Measurements from ENCODE around the gene LRP4. TPM values are rescaled to one million over a fixed set of nuclear protein-coding genes. Genes with fewer than 3 reads are reported as not detected.
A peak's percentile ranks its signal among the peaks of the same experiment; 100 is the strongest.

LRP4 gene
- total and polyA plus RNA-seq, 7 donors = 5.4 to 32.3 (median 14.5) TPM

GRCh38 chr11:46912526-46913150 lies 5.7 kb downstream of the LRP4 start:
- intact Hi-C loops (cut with DNase I) = no loop called here
- Histone ChIP-seq H3K9me3 (no peaks in the 10 kb centered on the region), H3K27me3 (ENCODE audit: insufficient read depth in 3 of 3, low read length in 2 of 3) (no peaks in the 10 kb centered on the region), H3K36me3 (ENCODE audit: insufficient read depth in 1 of 2, low read depth in 1 of 2) (no peaks in the 10 kb centered on the region), H3K4me1 (peaks cover 46% of the 10 kb centered on the region), H3K27ac (no peak overlapping the region), H3K4me3 (no peak overlapping the region)
- DNase-seq (no peak), ATAC-seq (no peak)
- no peak for TF ChIP-seq CTCF (IDR thresholded peaks at IDR 0.05)
- WGBS, 3 donors = 43 to 45% (median 45%) methylated on average over 13 of the region's 13 CpGs

DNA sequence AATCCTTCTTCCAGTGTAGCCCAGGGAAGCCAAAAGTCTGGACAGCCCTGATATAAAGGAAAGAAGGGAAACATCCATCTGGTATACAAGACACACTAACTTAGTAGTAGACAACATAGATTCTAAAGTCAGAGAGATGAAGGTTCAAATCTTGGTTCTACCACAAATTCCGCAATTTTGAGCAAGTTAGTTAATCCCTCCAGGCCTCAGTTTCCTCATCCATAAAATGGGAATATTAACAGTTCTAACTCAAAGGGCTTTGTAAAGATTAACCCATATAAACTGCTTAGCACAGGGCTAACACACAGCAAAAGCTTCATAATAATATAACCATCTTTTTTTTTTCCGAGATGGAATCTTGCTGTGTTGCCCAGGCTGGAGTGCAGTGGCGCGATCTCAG lies 10.7 kb downstream of the LRP4 start:
- DNase-seq = no peak
- no peak for ATAC-seq
- H3K9me3 ChIP-seq = no peaks in the 10 kb centered on the region
- H3K27ac ChIP-seq = no peak overlapping the region
- peaks cover 11% of the 10 kb centered on the region for H3K4me1 ChIP-seq
- no peak overlapping the region for H3K4me3 ChIP-seq
- no peaks in the 10 kb centered on the region for H3K36me3 ChIP-seq (ENCODE audit: insufficient read depth in 1 of 2, low read depth in 1 of 2)
- intact Hi-C loops (cut with DNase I) = no loop called here
- no peaks in the 10 kb centered on the region for H3K27me3 ChIP-seq (ENCODE audit: insufficient read depth in 3 of 3, low read length in 2 of 3)
- WGBS, 3 donors = 95 to 98% (median 98%) methylated on average over 4 of the region's 4 CpGs
- no peak for TF ChIP-seq CTCF (IDR thresholded peaks at IDR 0.05)

DNA sequence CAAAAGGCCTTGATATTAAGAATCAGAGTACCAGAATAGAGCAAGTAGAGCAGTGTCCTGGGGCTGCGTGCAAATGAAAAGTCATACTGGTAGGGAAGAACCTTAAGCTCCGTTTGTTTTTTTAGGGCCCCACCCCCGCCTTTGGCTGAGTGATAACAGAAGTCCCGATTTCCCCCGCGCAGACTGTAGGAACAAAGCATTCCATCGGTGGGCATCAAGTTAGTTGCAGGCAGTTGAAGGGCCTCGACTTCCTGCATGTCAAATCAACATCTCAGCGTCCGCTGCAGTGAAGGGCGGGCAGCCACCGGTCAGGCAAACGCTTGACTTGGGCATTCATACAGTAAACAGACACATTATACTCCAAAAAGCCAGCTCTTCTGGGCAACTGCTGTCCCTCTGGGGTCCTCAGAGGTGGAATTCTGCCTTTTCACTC lies 11.7 kb downstream of the LRP4 start:
- no peak overlapping the region for H3K4me3 ChIP-seq
- no peak for DNase-seq
- H3K36me3 ChIP-seq (ENCODE audit: insufficient read depth in 1 of 2, low read depth in 1 of 2) = no peaks in the 10 kb centered on the region
- ATAC-seq = no peak
- TF ChIP-seq CTCF (IDR thresholded peaks at IDR 0.05) = no peak
- WGBS, 3 donors = 41 to 46% (median 44%) methylated on average over 13 of the region's 13 CpGs
- H3K27ac ChIP-seq = no peak overlapping the region
- no peaks in the 10 kb centered on the region for H3K9me3 ChIP-seq
- H3K27me3 ChIP-seq (ENCODE audit: insufficient read depth in 3 of 3, low read length in 2 of 3) = no peaks in the 10 kb centered on the region
- H3K4me1 ChIP-seq = peaks cover 2% of the 10 kb centered on the region
- intact Hi-C loops (cut with DNase I) = no loop called here

- Histone ChIP-seq H3K9me3 (no peaks in the 10 kb centered on the region), H3K27me3 (ENCODE audit: insufficient read depth in 3 of 3, low read length in 2 of 3) (no peaks in the 10 kb centered on the region), H3K4me3 (no peak overlapping the region), H3K36me3 (ENCODE audit: insufficient read depth in 1 of 2, low read depth in 1 of 2) (no peaks in the 10 kb centered on the region), H3K27ac (no peak overlapping the region), H3K4me1 (no peaks in the 10 kb centered on the region)
- TF ChIP-seq CTCF (IDR thresholded peaks at IDR 0.05) = no peak
- DNase-seq = no peak
- 72 to 77% (median 76%) methylated on average over 5 of the region's 5 CpGs for WGBS, 3 donors
- intact Hi-C loops (cut with DNase I) = no loop called here
- no peak for ATAC-seq
Measured at GRCh38 chr11:46905806-46906205, 12.5 kb downstream of the LRP4 start.

- 32 to 49% (median 36%) methylated on average over 8 to 10 of the region's 10 CpGs for WGBS, 3 donors
- H3K36me3 ChIP-seq (ENCODE audit: insufficient read depth in 1 of 2, low read depth in 1 of 2) = peaks cover 0 to 14% of the 10 kb centered on the region in 2 donors
Measured at GRCh38 chr11:46903846-46904245, 14.5 kb downstream of the LRP4 start.

More at GRCh38 chr11:46903846-46904245, 14.5 kb downstream of the LRP4 start:
- Histone ChIP-seq H3K27ac (no peak overlapping the region), H3K4me1 (no peaks in the 10 kb centered on the region), H3K9me3 (no peaks in the 10 kb centered on the region), H3K27me3 (ENCODE audit: insufficient read depth in 3 of 3, low read length in 2 of 3) (no peaks in the 10 kb centered on the region), H3K4me3 (no peak overlapping the region)
- intact Hi-C loops (cut with DNase I) = no loop called here
- DNase-seq (peak in 1 of 2 donors; percentile 67), ATAC-seq (peak in 3 of 4 donors; percentile 66 to 85 (median 76))
- no peak for TF ChIP-seq CTCF (IDR thresholded peaks at IDR 0.05)

All from psoas muscle (tissue), 8 donors.